HG03103 (cell line): ENCODE measurements around the gene ARID5B.

Experiments used
- ATAC-seq: cut with Tn5 transposase; IDR thresholded peaks from one replicate; pipeline ENCODE4 v1.9.1; 2021; ENCODE audit warnings: low read depth; ENCODE audit not compliant: unreplicated experiment

ARID5B gene

GRCh38 chr10:61986788-61987492, 85.4 kb downstream of the ARID5B start:
- no peak for ATAC-seq

GRCh38 chr10:61987537-61987936, 86.0 kb downstream of the ARID5B start:
- ATAC-seq = peak; percentile 11

GRCh38 chr10:61987951-61988379, 86.5 kb downstream of the ARID5B start:
- ATAC-seq = peak; percentile 98

GRCh38 chr10:61989995-61990760, 88.7 kb downstream of the ARID5B start:
- ATAC-seq = no peak

GRCh38 chr10:61990761-61991135, 89.2 kb downstream of the ARID5B start:
- ATAC-seq = no peak

- ATAC-seq = no peak
These were observed 89.7 kb downstream of the ARID5B start for GRCh38 chr10:61991166-61991565.

- ATAC-seq = no peak
These were observed 90.6 kb downstream of the ARID5B start for GRCh38 chr10:61992059-61992460.

DNA sequence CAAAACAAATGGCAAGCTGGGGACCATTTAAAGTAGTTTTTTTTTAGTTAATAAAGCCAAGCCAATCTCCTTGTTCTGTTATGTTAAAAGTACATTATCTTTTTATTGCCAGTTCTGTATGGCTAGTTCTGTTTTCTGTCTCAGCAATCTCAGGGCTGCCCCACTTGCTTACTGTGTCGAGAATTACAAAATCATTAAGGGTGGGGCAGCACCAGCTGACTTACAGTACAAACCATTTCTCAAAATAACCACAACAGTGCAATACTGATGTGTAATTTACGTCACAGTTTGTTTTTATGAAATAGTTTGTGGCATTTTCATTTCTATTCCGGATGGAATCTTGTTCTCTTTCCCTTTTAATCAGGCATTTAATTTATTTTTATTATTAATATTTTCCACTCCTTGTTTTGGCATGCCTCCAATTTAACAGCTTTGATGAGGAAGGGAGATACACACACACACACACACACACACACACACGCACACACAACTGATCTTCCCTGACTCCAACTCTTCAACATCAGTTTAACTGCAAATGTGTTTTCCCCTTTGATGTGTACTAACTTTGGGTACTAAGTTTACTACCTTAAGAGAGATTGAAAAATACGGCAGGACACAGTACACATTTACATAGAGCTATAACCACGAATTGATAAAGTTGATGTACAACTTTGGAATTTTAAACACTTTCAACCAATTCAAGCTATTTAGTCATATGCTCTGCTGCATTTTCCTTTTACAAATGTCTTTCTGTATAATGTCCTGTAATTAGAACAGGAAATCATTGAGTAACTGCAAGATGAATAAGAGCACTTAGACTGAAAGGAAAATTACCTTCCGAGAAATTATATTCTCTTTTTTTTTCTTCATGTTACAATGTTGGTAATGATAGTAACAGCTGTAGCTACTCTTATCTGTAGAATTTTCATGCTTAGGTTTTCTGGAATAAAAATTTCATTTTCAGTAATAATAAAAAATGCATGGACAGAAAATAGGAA, 91.5 kb downstream of the ARID5B start:
- peak; percentile 28 for ATAC-seq

DNA sequence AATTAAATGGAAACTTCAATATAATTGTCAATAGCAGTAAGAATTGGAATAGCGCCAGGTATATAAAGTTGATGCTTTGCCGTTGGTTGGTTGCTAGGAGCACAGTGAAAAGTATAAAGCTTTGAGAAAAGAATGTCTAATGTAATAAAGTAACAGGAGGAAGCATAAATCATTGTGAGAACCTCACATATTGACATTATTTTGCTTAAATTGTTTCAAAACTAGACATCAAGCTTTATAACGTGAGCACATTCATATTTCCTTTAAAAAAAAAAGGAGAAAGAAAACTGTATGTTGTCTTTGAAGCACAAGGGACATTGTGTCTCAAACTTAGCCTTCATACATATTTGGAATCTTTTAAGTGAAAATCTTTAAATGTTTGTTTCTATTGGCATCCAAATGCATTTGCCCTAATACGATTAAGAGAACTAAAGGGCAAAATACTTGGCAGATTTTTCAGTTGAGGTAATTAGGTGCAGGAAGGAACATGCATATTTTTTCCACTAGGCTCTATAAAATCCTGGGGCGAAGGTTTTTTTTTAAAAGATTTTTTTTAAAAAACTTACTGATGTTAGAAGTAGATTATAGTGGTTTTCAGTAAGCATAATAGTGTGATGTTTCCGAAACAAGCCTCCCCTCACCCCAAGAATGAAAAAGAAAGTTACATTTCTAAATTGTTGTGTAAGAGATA, 92.4 kb downstream of the ARID5B start:
- ATAC-seq = no peak

GRCh38 chr10:61994405-61995219, 93.1 kb downstream of the ARID5B start:
- ATAC-seq = no peak

GRCh38 chr10:61995220-61995503, 93.7 kb downstream of the ARID5B start:
- no peak for ATAC-seq

DNA sequence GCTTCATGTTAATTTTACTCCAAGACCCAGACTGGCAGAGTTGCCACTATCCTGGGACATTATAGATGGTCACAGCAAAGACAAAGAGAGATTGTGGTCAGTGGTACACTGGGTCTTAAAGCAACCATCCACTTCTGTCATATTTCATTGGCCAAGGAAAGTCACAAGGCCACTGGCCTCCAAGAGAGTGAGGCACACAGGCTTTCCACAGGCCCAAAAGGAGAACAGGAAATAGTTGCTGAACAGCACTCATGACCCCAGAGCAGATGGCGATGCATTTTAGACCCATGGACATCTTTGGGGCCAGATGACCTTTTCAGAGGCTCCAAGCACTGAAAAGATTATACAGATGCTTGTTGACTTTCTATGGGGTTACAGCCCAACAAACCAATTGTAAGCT, 97.4 kb downstream of the ARID5B start:
- no peak for ATAC-seq

DNA sequence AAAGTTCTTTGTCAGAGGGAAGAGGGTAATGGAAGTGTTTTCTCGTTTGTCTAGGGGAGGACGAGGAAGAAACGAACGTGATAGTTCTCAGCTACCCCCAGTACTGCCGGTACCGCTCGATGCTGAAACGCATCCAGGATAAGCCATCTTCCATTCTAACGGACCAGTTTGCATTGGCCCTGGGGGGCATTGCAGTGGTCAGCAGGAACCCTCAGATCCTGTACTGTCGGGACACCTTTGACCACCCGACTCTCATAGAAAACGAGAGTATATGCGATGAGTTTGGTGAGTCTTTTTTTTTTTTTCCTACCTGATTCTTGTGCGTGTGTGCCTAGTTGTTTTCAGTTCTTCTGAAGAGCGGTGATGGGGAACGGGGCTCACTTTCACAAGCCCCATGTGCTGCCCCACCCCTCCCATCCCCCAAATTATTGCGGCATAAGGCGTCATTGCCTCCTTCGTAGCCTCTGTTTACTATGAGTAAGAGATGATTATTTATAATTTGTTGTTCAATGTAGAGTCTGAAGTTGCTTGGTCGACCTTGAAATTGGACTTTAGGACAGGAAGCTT, 98.6 kb downstream of the ARID5B start:
- peak; percentile 86 for ATAC-seq

DNA sequence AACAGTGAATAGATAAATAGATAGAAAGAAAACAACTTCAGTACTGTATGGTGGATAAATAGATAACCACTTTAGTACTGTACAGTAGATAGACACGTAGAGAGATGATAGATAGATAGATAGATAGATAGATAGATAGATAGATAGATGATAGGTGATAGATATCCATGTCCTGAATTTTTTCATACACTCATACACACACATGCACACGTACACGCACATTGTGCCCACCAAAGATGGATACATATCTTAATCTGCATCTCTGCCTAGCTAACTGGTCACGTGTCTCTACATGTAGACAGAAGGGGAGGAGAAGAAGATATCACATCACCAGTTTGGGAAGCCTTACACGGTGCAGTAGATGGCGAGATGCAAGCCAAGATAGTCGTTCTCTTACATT, 99.2 kb downstream of the ARID5B start:
- no peak for ATAC-seq

GRCh38 chr10:62001898-62002297, 100.4 kb downstream of the ARID5B start:
- ATAC-seq = no peak

DNA sequence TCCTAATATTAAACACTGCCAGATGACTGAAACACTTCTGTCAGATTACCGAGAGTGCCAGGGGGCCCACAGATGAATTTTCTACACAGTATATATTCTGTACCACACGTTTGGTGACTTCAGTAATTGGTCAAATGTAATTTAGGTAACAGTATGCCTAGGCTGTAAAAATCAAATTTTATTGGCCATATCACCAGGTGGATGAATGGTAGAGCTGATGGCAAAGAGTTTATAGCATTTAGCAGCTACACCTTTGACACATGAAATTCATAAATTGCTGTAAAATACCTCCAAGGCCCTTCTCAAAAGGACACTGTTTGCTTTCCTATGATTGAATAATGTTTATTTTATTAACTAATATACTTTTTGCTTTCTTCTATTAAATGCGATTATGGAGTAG, 101.3 kb downstream of the ARID5B start:
- ATAC-seq = no peak

DNA sequence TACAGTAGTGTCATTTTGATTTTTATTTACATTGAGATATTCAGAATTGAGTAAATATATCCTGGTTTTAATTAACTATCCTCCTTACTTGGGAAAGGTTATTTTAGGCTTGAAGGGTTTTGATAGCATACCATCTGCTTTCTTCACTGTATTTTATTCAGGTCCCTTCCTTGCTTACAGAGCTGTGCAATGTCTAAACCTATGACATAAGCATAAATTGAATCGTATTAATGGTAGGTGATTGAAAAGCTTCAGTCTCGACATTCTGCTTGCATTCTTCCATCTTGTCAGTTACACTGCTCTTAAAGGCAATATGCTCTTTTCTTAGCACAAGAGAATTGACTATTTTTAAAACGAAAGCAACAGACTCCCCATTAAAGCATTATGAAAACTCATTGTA, 102.5 kb downstream of the ARID5B start:
- no peak for ATAC-seq

DNA sequence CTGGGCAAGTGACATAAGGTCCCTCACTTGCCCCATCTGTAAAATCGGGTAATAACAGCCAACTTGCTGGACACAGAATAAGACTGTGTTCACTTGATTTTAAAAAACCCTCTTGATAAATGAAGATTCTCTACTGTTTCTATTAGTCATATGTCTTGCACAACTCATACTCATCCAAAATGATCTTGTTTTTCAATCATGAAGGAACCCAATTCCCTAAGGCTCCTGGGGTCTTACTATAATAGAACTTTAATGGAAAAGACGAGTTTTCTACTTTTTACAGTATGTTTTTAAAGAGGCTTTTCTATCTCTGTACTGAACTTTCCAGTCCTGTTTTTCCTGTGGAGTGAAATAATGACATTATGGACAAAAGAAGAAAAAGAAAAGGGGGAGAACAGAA, 103.8 kb downstream of the ARID5B start:
- ATAC-seq = no peak

DNA sequence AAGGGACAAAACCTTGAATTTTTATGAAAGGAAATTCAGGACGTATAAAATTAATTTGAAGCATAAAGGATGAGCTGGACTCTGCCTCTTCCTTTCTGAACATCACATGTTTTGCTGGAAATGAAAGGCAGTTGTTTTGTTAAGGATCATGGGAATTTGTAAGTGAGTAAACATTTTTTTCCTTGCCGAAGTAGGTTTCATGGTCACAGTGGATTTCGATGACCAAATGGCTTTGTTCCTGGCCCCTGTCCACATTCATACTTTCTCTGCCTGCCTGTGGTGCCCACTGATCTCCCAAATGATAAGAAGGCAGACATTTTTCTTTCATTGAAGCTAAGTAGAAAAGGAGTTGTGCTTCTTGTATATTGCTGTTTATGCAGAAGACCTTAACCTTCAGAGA, 104.2 kb downstream of the ARID5B start:
- ATAC-seq = no peak
